Measurements from ENCODE around the gene NODAL.

Gene NODAL

DNA sequence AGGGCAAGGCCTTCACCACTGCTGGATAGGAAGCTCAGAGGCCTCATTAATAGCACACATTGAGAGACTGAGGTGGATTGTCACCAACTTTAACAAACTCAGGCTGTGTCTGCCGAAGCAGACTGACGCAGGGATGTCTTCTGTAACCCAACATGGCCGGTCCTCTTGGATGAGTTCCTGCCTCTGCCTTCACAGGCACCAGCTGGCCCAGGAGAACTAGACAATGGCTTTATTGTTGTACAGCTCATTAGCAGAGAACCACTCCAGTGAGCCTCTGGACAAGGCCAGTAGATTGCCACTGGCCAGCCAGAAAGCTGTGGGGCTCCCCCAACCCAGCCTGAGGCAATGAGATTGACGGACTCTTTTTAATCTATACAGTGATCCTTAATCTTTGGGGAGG is 9.4 kb downstream of the NODAL start:
- Mint-ChIP-seq H3K27ac (no peak overlapping the region), H3K9me3 (no peaks in the 10 kb centered on the region), H3K4me1 (ENCODE audit: low read depth) (peaks cover 29% of the 10 kb centered on the region), H3K36me3 (ENCODE audit: low read depth) (peaks cover 28% of the 10 kb centered on the region), H3K27me3 (no peaks in the 10 kb centered on the region), H3K4me3 (no peak overlapping the region)
- DNase-seq, result no peak

- H3K4me1 Mint-ChIP-seq (ENCODE audit: low read depth), result peaks cover 29% of the 10 kb centered on the region
- no peaks in the 10 kb centered on the region for H3K27me3 Mint-ChIP-seq
- DNase-seq, result no peak
- no peak overlapping the region for H3K27ac Mint-ChIP-seq
- H3K9me3 Mint-ChIP-seq, result no peaks in the 10 kb centered on the region
- H3K36me3 Mint-ChIP-seq (ENCODE audit: low read depth), result peaks cover 39% of the 10 kb centered on the region
- H3K4me3 Mint-ChIP-seq, result no peak overlapping the region
Observed at GRCh38 chr10:70430493-70431445, 10.7 kb downstream of the NODAL start.

- no peak overlapping the region for H3K4me3 Mint-ChIP-seq
- H3K36me3 Mint-ChIP-seq (ENCODE audit: low read depth), result peaks cover 78% of the 10 kb centered on the region
- no peaks in the 10 kb centered on the region for H3K27me3 Mint-ChIP-seq
- peak overlapping the region; percentile 17 for H3K27ac Mint-ChIP-seq
- DNase-seq, result no peak
- no peaks in the 10 kb centered on the region for H3K9me3 Mint-ChIP-seq
- peaks cover 13% of the 10 kb centered on the region for H3K4me1 Mint-ChIP-seq (ENCODE audit: low read depth)
Observed at GRCh38 chr10:70426823-70427222, 14.7 kb downstream of the NODAL start.

GRCh38 chr10:70425096-70425495 is 16.4 kb downstream of the NODAL start:
- H3K9me3 Mint-ChIP-seq, result no peaks in the 10 kb centered on the region
- H3K36me3 Mint-ChIP-seq (ENCODE audit: low read depth), result peaks cover 93% of the 10 kb centered on the region
- H3K4me1 Mint-ChIP-seq (ENCODE audit: low read depth), result peaks cover 4% of the 10 kb centered on the region

GRCh38 chr10:70424320-70424719 is 17.2 kb downstream of the NODAL start:
- Mint-ChIP-seq H3K27me3 (no peaks in the 10 kb centered on the region), H3K4me1 (ENCODE audit: low read depth) (peaks cover 4% of the 10 kb centered on the region), H3K36me3 (ENCODE audit: low read depth) (peaks cover 95% of the 10 kb centered on the region), H3K4me3 (no peak overlapping the region), H3K9me3 (no peaks in the 10 kb centered on the region), H3K27ac (peak overlapping the region; percentile 26)
- no peak for DNase-seq

More at GRCh38 chr10:70425096-70425495, 16.4 kb downstream of the NODAL start:
- no peak overlapping the region for H3K4me3 Mint-ChIP-seq
- DNase-seq, result no peak
- H3K27ac Mint-ChIP-seq, result no peak overlapping the region
- no peaks in the 10 kb centered on the region for H3K27me3 Mint-ChIP-seq

GRCh38 chr10:70418713-70419112 is 22.8 kb downstream of the NODAL start:
- peaks cover 63% of the 10 kb centered on the region for H3K36me3 Mint-ChIP-seq (ENCODE audit: low read depth)
- H3K4me1 Mint-ChIP-seq (ENCODE audit: low read depth), result peaks cover 37% of the 10 kb centered on the region
- no peaks in the 10 kb centered on the region for H3K9me3 Mint-ChIP-seq
- no peaks in the 10 kb centered on the region for H3K27me3 Mint-ChIP-seq
- H3K4me3 Mint-ChIP-seq, result no peak overlapping the region
- peak overlapping the region; percentile 45 for H3K27ac Mint-ChIP-seq
- no peak for DNase-seq

- Mint-ChIP-seq H3K4me1 (ENCODE audit: low read depth) (peaks cover 38% of the 10 kb centered on the region), H3K27me3 (no peaks in the 10 kb centered on the region), H3K36me3 (ENCODE audit: low read depth) (peaks cover 60% of the 10 kb centered on the region), H3K4me3 (no peak overlapping the region), H3K27ac (peak overlapping the region; percentile 85), H3K9me3 (no peaks in the 10 kb centered on the region)
- no peak for DNase-seq
Observed at GRCh38 chr10:70418229-70418628, 23.3 kb downstream of the NODAL start.

GRCh38 chr10:70417568-70417967 is 23.9 kb downstream of the NODAL start:
- no peak overlapping the region for H3K4me3 Mint-ChIP-seq
- DNase-seq, result no peak
- peak overlapping the region; percentile 85 for H3K27ac Mint-ChIP-seq
- H3K27me3 Mint-ChIP-seq, result no peaks in the 10 kb centered on the region
- H3K9me3 Mint-ChIP-seq, result no peaks in the 10 kb centered on the region
- H3K36me3 Mint-ChIP-seq (ENCODE audit: low read depth), result peaks cover 54% of the 10 kb centered on the region
- peaks cover 42% of the 10 kb centered on the region for H3K4me1 Mint-ChIP-seq (ENCODE audit: low read depth)

GRCh38 chr10:70412356-70412755 is 29.1 kb downstream of the NODAL start:
- peaks cover 52% of the 10 kb centered on the region for H3K36me3 Mint-ChIP-seq (ENCODE audit: low read depth)
- H3K27ac Mint-ChIP-seq, result peak overlapping the region; percentile 40
- H3K4me3 Mint-ChIP-seq, result no peak overlapping the region
- no peaks in the 10 kb centered on the region for H3K27me3 Mint-ChIP-seq
- peaks cover 69% of the 10 kb centered on the region for H3K4me1 Mint-ChIP-seq (ENCODE audit: low read depth)
- DNase-seq, result no peak
- no peaks in the 10 kb centered on the region for H3K9me3 Mint-ChIP-seq

DNA sequence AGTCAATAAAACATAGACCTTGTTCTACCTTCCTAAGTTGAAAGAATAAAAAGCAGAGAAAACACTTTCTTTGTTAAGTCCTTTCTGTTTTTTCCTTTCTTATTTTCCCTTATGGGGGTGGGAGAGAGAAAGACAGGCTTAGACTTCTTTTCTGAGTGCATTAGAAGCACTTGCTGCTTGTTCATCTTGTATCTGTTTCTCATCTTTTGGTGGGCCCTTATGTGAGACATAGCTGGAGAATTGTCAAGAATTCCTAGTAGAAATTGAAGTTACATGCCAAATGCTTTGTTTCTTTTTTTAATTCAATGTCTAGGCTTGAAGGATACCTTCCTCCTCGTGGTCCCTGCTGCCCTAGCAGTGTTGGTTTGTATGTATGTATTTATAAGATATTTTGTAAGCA is 30.9 kb downstream of the NODAL start:
- H3K27ac Mint-ChIP-seq, result peak overlapping the region; percentile 35
- H3K4me3 Mint-ChIP-seq, result no peak overlapping the region
- no peaks in the 10 kb centered on the region for H3K27me3 Mint-ChIP-seq
- peaks cover 67% of the 10 kb centered on the region for H3K4me1 Mint-ChIP-seq (ENCODE audit: low read depth)
- no peak for DNase-seq
- peaks cover 59% of the 10 kb centered on the region for H3K36me3 Mint-ChIP-seq (ENCODE audit: low read depth)
- no peaks in the 10 kb centered on the region for H3K9me3 Mint-ChIP-seq

GRCh38 chr10:70409772-70410171 is 31.7 kb downstream of the NODAL start:
- Mint-ChIP-seq H3K9me3 (no peaks in the 10 kb centered on the region), H3K27ac (no peak overlapping the region), H3K36me3 (ENCODE audit: low read depth) (peaks cover 59% of the 10 kb centered on the region), H3K27me3 (no peaks in the 10 kb centered on the region), H3K4me3 (no peak overlapping the region), H3K4me1 (ENCODE audit: low read depth) (peaks cover 68% of the 10 kb centered on the region)
- DNase-seq, result no peak

GRCh38 chr10:70405037-70405824 is 36.2 kb downstream of the NODAL start:
- H3K4me1 Mint-ChIP-seq (ENCODE audit: low read depth), result peaks cover 52% of the 10 kb centered on the region
- no peaks in the 10 kb centered on the region for H3K9me3 Mint-ChIP-seq
- peak; percentile 40 for DNase-seq
- H3K4me3 Mint-ChIP-seq, result peak overlapping the region; percentile 90
- peaks cover 41% of the 10 kb centered on the region for H3K36me3 Mint-ChIP-seq (ENCODE audit: low read depth)
- no peaks in the 10 kb centered on the region for H3K27me3 Mint-ChIP-seq
- peak overlapping the region; percentile 90 for H3K27ac Mint-ChIP-seq

DNA sequence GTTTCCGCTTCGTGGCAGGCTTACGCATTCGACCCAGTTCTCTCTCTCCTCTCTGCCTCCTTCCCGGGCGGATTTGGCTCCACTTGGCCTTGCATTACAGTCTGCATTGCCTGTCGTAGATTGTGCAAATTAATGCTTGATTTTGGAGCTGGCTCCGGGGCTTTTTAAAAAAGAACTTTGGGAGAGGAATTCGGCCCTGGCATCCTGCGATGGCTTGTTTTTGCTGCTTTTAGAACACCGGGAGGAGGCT is 36.8 kb downstream of the NODAL start:
- Mint-ChIP-seq H3K27me3 (no peaks in the 10 kb centered on the region), H3K27ac (peak overlapping the region; percentile 90)

DNA sequence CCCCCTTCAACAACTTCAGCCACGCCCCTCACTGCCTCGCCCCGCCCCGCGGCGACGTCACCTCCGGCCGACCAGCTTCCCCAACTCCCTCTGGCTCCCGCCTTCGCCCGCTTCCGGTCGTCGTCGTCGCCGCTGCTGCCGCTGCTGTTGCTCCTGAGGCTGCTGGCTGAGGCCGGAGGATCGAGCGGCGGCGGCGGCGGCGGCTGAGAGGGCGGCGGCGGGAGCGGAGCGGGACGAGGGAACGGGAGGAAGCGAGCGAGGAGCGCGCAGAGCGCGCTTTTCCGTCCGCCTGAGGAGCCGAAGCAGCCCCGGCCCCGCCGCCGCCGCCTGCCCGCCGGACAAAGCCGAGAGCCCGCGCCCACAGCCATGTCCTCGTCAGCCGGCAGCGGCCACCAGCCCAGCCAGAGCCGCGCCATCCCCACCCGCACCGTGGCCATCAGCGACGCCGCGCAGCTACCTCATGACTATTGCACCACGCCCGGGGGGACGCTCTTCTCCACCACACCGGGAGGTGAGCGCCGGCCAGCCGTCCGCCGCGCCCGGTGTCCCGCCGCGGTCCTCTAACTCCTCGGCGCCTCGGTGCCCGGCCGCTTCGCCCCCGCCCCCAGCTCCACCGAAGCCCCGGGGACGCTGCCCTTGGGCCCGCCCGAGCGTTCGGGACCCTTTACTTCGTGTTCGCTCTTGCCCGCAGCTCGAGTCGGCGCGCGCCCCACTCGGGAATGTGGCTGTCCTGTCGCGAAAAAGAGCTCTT is 37.3 kb downstream of the NODAL start, which contains the start of gene EIF4EBP2:
Gene EIF4EBP2 (plus strand): TSS at position 110 of the 751 bp plus-strand sequence. CDS start 257 bp downstream, at position 367.
- H3K9me3 Mint-ChIP-seq, result no peaks in the 10 kb centered on the region
- peak within 1 kb of the TSS; percentile 90 for H3K4me3 Mint-ChIP-seq
- H3K36me3 Mint-ChIP-seq (ENCODE audit: low read depth), result peaks cover 32% of the 10 kb centered on the region
- peak; percentile 100 for DNase-seq
- no peaks in the 10 kb centered on the region for H3K27me3 Mint-ChIP-seq
- peak within 1 kb of the TSS; percentile 90 for H3K27ac Mint-ChIP-seq
- H3K4me1 Mint-ChIP-seq (ENCODE audit: low read depth), result peaks cover 46% of the 10 kb centered on the region

More for the DNA sequence above, 36.8 kb downstream of the NODAL start:
- peaks cover 37% of the 10 kb centered on the region for H3K36me3 Mint-ChIP-seq (ENCODE audit: low read depth)
- peak overlapping the region; percentile 90 for H3K4me3 Mint-ChIP-seq
- DNase-seq, result no peak
- H3K4me1 Mint-ChIP-seq (ENCODE audit: low read depth), result peaks cover 49% of the 10 kb centered on the region
- H3K9me3 Mint-ChIP-seq, result no peaks in the 10 kb centered on the region

Measured in activated T-cell treated with anti-CD3 and anti-CD28 coated beads, Interleukin-2, amount 50 U/mL, for 24 hours (primary cell).